ENCODE data around the gene ANKIB1. TPM values are rescaled to one million over a fixed set of nuclear protein-coding genes. Genes with fewer than 3 reads are reported as not detected.

ANKIB1 gene
- total RNA-seq, 4 donors from 2014 or later: 34.1 to 66.1 (median 58.2) TPM

- Histone ChIP-seq H3K4me1 (no peaks in the 10 kb centered on the region), H3K36me3 (no peaks in the 10 kb centered on the region), H3K27me3 (peaks cover 7% of the 10 kb centered on the region), H3K4me3 (no peak overlapping the region), H3K27ac (no peak overlapping the region), H3K9me3 (no peaks in the 10 kb centered on the region)
- 78% methylated on average over 11 of the region's 11 CpGs for whole genome bisulfite sequencing
- no peak for DNase-seq (ENCODE audit: low spot score in 2 of 2)
- no peak for TF ChIP-seq POLR2A (IDR thresholded peaks at IDR 0.05)
- TF ChIP-seq, protein P1, sequence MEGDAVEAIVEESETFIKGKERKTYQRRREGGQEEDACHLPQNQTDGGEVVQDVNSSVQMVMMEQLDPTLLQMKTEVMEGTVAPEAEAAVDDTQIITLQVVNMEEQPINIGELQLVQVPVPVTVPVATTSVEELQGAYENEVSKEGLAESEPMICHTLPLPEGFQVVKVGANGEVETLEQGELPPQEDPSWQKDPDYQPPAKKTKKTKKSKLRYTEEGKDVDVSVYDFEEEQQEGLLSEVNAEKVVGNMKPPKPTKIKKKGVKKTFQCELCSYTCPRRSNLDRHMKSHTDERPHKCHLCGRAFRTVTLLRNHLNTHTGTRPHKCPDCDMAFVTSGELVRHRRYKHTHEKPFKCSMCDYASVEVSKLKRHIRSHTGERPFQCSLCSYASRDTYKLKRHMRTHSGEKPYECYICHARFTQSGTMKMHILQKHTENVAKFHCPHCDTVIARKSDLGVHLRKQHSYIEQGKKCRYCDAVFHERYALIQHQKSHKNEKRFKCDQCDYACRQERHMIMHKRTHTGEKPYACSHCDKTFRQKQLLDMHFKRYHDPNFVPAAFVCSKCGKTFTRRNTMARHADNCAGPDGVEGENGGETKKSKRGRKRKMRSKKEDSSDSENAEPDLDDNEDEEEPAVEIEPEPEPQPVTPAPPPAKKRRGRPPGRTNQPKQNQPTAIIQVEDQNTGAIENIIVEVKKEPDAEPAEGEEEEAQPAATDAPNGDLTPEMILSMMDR (IDR thresholded peaks at IDR 0.05): no peak
- TF ChIP-seq EP300 (IDR thresholded peaks at IDR 0.05): no peak
- TF ChIP-seq POLR2AphosphoS5 (IDR thresholded peaks at IDR 0.05): no peak
Observed at GRCh38 chr7:92412745-92413144, 167.0 kb downstream of the ANKIB1 start.

- no peak for DNase-seq (ENCODE audit: low spot score in 2 of 2)
- no peak overlapping the region for H3K4me3 ChIP-seq
- H3K27ac ChIP-seq: no peak overlapping the region
- H3K27me3 ChIP-seq: peaks cover 7% of the 10 kb centered on the region
- 51% methylated on average over 5 of the region's 5 CpGs for WGBS
- H3K4me1 ChIP-seq: no peaks in the 10 kb centered on the region
- no peak for TF ChIP-seq EP300 (IDR thresholded peaks at IDR 0.05)
- TF ChIP-seq, protein P1 (IDR thresholded peaks at IDR 0.05): no peak
- no peaks in the 10 kb centered on the region for H3K9me3 ChIP-seq
- H3K36me3 ChIP-seq: no peaks in the 10 kb centered on the region
Observed at GRCh38 chr7:92413550-92413949, 167.8 kb downstream of the ANKIB1 start.

DNA sequence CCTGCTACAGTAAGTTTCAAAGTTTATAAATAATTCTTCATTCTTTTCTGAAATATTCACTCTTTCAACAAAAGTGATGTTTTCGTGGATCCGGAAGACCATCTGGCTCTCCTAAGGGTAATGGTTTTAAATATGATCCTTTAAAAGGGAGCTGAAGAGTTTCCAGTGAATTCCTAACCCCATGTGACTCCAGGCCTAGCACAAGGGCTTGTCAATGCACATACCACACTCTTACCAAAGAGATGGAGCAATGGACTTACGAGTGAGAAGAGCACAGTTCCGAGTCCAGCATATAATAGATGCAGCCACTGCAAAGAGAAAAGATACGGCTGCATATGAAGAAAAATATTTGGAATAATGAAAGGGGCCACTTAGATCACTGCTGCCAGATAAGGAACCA is 169.5 kb downstream of the ANKIB1 start:
- WGBS: 81% methylated on average over 5 of the region's 5 CpGs
- Histone ChIP-seq H3K9me3 (no peaks in the 10 kb centered on the region), H3K4me1 (no peaks in the 10 kb centered on the region), H3K27me3 (peaks cover 7% of the 10 kb centered on the region), H3K4me3 (no peak overlapping the region), H3K27ac (no peak overlapping the region), H3K36me3 (no peaks in the 10 kb centered on the region)
- no peak for DNase-seq (ENCODE audit: low spot score in 2 of 2)
- TF ChIP-seq, protein P1 (IDR thresholded peaks at IDR 0.05): no peak
- TF ChIP-seq POLR2A (IDR thresholded peaks at IDR 0.05): no peak
- TF ChIP-seq POLR2AphosphoS5 (IDR thresholded peaks at IDR 0.05): no peak
- TF ChIP-seq EP300 (IDR thresholded peaks at IDR 0.05): no peak

GRCh38 chr7:92417913-92418312 is 172.1 kb downstream of the ANKIB1 start:
- no peaks in the 10 kb centered on the region for H3K9me3 ChIP-seq
- H3K27me3 ChIP-seq: no peaks in the 10 kb centered on the region
- 91% methylated on average over 5 of the region's 5 CpGs for WGBS
- H3K4me1 ChIP-seq: no peaks in the 10 kb centered on the region
- no peaks in the 10 kb centered on the region for H3K36me3 ChIP-seq
- no peak overlapping the region for H3K27ac ChIP-seq
- DNase-seq (ENCODE audit: low spot score in 2 of 2): no peak
- TF ChIP-seq, protein P1 (IDR thresholded peaks at IDR 0.05): no peak
- H3K4me3 ChIP-seq: no peak overlapping the region

- 51% methylated on average over 5 of the region's 5 CpGs for WGBS
- peaks cover 4% of the 10 kb centered on the region for H3K4me1 ChIP-seq
- no peaks in the 10 kb centered on the region for H3K36me3 ChIP-seq
- no peak overlapping the region for H3K4me3 ChIP-seq
- H3K27ac ChIP-seq: no peak overlapping the region
- TF ChIP-seq, protein P1 (IDR thresholded peaks at IDR 0.05): no peak
- TF ChIP-seq POLR2AphosphoS5 (IDR thresholded peaks at IDR 0.05) (no peak), POLR2A (IDR thresholded peaks at IDR 0.05) (no peak), EP300 (IDR thresholded peaks at IDR 0.05) (no peak)
- H3K9me3 ChIP-seq: no peaks in the 10 kb centered on the region
- H3K27me3 ChIP-seq: no peaks in the 10 kb centered on the region
- no peak for DNase-seq (ENCODE audit: low spot score in 2 of 2)
Observed at GRCh38 chr7:92421676-92422435, 176.1 kb downstream of the ANKIB1 start.

All from suprapubic skin (tissue), 4 donors.